Measurements from ENCODE around the gene GRAMD1A. TPM values are rescaled to one million over a fixed set of nuclear protein-coding genes. Genes with fewer than 3 reads are reported as not detected.

The GRAMD1A gene
- total RNA-seq, 2 experiments from 2014 or later, result 84.2 to 124 TPM

- Histone ChIP-seq H4K20me1 (ENCODE audit: insufficient read depth, low read length) (no peaks in the 10 kb centered on the region), H3K36me3 (ENCODE audit: insufficient read depth, low read length) (peaks cover 93% of the 10 kb centered on the region), H3K4me2 (ENCODE audit: low read length) (no peak overlapping the region), H3K27ac (ENCODE audit: low read depth, low read length, poor library complexity, severe bottlenecking) (no peak overlapping the region), H3K9me3 (ENCODE audit: low read length) (no peaks in the 10 kb centered on the region), H3K9me2 (ENCODE audit: insufficient read depth, low read length) (no peaks in the 10 kb centered on the region), H3K79me2 (ENCODE audit: insufficient read depth, low read depth, low read length) (no peaks in the 10 kb centered on the region), H3K4me3 (ENCODE audit: low read depth, low read length, poor library complexity, severe bottlenecking) (no peak overlapping the region), H2AFZ (ENCODE audit: low read length) (no peak overlapping the region), H3K4me1 (ENCODE audit: insufficient read depth, low read length, poor library complexity, severe bottlenecking) (no peaks in the 10 kb centered on the region)
- CTCF ChIA-PET (ENCODE audit: unreplicated experiment), result no interaction called here
- no peak for DNase-seq (ENCODE audit: low spot score)
- BruUV-seq (replicated peaks), result no TSS peak
- POLR2A ChIA-PET, result no interaction called here
- intact Hi-C loops (cut with micrococcal nuclease; ENCODE audit: unreplicated experiment), result no loop called here
- TF ChIP-seq EZH2phosphoT487 (IDR thresholded peaks at IDR 0.05; ENCODE audit: borderline replicate concordance, low read depth, low read length), result no peak
- TF ChIP-seq, protein P1, sequence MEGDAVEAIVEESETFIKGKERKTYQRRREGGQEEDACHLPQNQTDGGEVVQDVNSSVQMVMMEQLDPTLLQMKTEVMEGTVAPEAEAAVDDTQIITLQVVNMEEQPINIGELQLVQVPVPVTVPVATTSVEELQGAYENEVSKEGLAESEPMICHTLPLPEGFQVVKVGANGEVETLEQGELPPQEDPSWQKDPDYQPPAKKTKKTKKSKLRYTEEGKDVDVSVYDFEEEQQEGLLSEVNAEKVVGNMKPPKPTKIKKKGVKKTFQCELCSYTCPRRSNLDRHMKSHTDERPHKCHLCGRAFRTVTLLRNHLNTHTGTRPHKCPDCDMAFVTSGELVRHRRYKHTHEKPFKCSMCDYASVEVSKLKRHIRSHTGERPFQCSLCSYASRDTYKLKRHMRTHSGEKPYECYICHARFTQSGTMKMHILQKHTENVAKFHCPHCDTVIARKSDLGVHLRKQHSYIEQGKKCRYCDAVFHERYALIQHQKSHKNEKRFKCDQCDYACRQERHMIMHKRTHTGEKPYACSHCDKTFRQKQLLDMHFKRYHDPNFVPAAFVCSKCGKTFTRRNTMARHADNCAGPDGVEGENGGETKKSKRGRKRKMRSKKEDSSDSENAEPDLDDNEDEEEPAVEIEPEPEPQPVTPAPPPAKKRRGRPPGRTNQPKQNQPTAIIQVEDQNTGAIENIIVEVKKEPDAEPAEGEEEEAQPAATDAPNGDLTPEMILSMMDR (conservative IDR thresholded peaks at IDR 0.05; ENCODE audit: low read length), result no peak
Measured at GRCh38 chr19:35024095-35024494, 24.0 kb downstream of the GRAMD1A start.

DNA sequence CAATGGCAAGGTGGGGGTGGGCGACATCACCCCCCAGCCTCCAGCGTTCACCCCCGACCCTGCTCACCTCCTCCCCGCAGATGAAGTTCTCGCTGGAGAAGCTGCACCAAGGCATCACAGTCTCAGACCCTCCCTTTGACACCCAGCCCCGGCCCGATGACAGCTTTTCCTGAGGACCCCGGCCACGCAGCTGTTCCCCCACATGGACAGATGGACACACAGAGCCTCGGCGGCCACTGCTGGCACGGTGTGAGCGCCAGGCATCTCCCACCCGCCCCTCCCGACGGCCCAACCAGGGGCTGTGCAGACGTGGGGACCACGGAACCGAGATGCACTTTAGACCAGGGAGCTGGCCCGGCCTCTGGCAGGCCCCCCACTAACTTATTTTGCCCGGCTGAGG lies 25.8 kb downstream of the GRAMD1A start:
- TF ChIP-seq EZH2phosphoT487 (IDR thresholded peaks at IDR 0.05; ENCODE audit: borderline replicate concordance, low read depth, low read length), result no peak
- TF ChIP-seq, protein P1 (conservative IDR thresholded peaks at IDR 0.05; ENCODE audit: low read length), result no peak
- Histone ChIP-seq H3K4me3 (ENCODE audit: low read depth, low read length, poor library complexity, severe bottlenecking) (no peak overlapping the region), H3K9me2 (ENCODE audit: insufficient read depth, low read length) (no peaks in the 10 kb centered on the region), H2AFZ (ENCODE audit: low read length) (no peak overlapping the region), H3K4me2 (ENCODE audit: low read length) (no peak overlapping the region), H4K20me1 (ENCODE audit: insufficient read depth, low read length) (no peaks in the 10 kb centered on the region), H3K79me2 (ENCODE audit: insufficient read depth, low read depth, low read length) (no peaks in the 10 kb centered on the region), H3K36me3 (ENCODE audit: insufficient read depth, low read length) (peaks cover 74% of the 10 kb centered on the region), H3K27ac (ENCODE audit: low read depth, low read length, poor library complexity, severe bottlenecking) (no peak overlapping the region), H3K4me1 (ENCODE audit: insufficient read depth, low read length, poor library complexity, severe bottlenecking) (no peaks in the 10 kb centered on the region), H3K9me3 (ENCODE audit: low read length) (no peaks in the 10 kb centered on the region)
- intact Hi-C loops (cut with micrococcal nuclease; ENCODE audit: unreplicated experiment), result no loop called here
- ChIA-PET POLR2A (no interaction called here), CTCF (ENCODE audit: unreplicated experiment) (no interaction called here)
- BruUV-seq (replicated peaks), result no TSS peak
- DNase-seq (ENCODE audit: low spot score), result no peak

DNA sequence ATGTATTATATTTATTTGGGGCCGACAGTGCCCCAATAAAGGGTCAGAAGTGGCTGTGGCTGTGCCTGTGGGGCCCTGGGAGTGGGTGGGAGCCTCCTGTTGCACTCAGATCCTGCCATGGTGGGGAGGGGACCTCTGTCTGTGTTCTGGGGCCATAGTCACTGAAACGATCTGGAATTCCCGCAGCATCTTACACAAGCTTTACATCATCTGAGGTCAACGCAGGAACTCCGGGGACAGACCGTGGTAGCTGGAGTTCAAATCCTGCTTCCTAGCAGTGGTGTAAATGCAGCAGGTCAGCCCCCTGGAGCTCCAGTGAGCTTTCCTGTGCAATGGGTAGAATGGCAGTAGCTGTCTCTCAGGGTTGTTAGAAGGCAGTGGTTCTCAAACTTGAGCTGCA lies 26.3 kb downstream of the GRAMD1A start:
- TF ChIP-seq EZH2phosphoT487 (IDR thresholded peaks at IDR 0.05; ENCODE audit: borderline replicate concordance, low read depth, low read length), result no peak
- TF ChIP-seq, protein P1 (conservative IDR thresholded peaks at IDR 0.05; ENCODE audit: low read length), result no peak
- H4K20me1 ChIP-seq (ENCODE audit: insufficient read depth, low read length), result no peaks in the 10 kb centered on the region
- no peaks in the 10 kb centered on the region for H3K9me3 ChIP-seq (ENCODE audit: low read length)
- H3K9me2 ChIP-seq (ENCODE audit: insufficient read depth, low read length), result no peaks in the 10 kb centered on the region
- POLR2A ChIA-PET, result no interaction called here
- BruUV-seq (replicated peaks), result no TSS peak
- intact Hi-C loops (cut with micrococcal nuclease; ENCODE audit: unreplicated experiment), result no loop called here
- no peak overlapping the region for H2AFZ ChIP-seq (ENCODE audit: low read length)
- no peaks in the 10 kb centered on the region for H3K4me1 ChIP-seq (ENCODE audit: insufficient read depth, low read length, poor library complexity, severe bottlenecking)
- no peaks in the 10 kb centered on the region for H3K79me2 ChIP-seq (ENCODE audit: insufficient read depth, low read depth, low read length)
- peaks cover 70% of the 10 kb centered on the region for H3K36me3 ChIP-seq (ENCODE audit: insufficient read depth, low read length)
- H3K27ac ChIP-seq (ENCODE audit: low read depth, low read length, poor library complexity, severe bottlenecking), result no peak overlapping the region
- no peak overlapping the region for H3K4me3 ChIP-seq (ENCODE audit: low read depth, low read length, poor library complexity, severe bottlenecking)
- DNase-seq (ENCODE audit: low spot score), result no peak
- H3K4me2 ChIP-seq (ENCODE audit: low read length), result no peak overlapping the region
- CTCF ChIA-PET (ENCODE audit: unreplicated experiment), result no interaction called here
